Activated naive CD4-positive, alpha-beta T cell treated with Interleukin-2 at 50 U/mL for 16 hours (primary cell): ENCODE results near the gene GSTM1.

ENCODE experiments used
- DNase-seq: peaks from one replicate; pipeline ENCODE4 v3.0.0-alpha.2; 2020

GSTM1 gene

GRCh38 chr1:109732390-109732881, 44.8 kb downstream of the GSTM1 start:
- DNase-seq: no peak

- DNase-seq: no peak
Observed at GRCh38 chr1:109733236-109733870, 45.7 kb downstream of the GSTM1 start.

GRCh38 chr1:109739738-109740614, 52.4 kb downstream of the GSTM1 start:
- DNase-seq: peak; percentile 83

GRCh38 chr1:109740615-109741373, 53.2 kb downstream of the GSTM1 start, which contains the start of gene GSTM3:
GSTM3 (minus strand) TSS chr1:109741038; CDS start chr1:109740287, 751 bp downstream.
- DNase-seq: no peak
